ENCODE results near the gene STRA8.

STRA8 gene

DNA sequence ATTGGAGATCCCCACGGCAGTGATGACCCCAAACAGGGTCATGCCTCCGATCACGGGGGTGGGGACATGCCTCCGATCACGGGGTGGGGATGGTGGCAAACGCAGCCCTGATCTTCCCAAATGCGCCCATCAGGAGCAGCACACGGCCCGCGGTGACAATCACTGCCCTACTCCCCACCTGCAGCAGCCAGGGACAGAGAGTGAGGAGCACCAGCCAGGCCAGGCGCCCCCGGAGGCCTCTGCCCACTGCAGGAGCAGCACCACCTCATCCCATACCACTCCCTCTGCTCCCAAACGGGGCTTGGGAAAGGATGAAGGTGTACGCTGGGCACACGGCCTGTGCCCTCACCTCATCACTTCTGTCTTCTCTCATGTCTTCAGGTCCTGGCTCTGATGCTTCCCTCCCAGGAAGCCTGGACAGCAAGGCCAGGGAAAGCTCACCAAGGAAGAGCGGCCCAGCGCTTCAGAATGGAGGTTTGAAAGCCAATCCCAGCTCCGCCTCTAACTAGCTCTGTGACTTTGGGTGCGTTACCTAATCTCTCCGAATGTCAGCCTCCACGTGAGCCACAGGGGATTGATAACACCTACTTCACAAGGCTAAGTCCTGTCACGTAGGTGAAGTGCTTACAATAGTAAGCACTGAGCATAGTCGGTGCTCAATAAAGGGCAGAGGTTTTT, 37.1 kb downstream of the STRA8 start:
- DNase-seq = no peak

DNA sequence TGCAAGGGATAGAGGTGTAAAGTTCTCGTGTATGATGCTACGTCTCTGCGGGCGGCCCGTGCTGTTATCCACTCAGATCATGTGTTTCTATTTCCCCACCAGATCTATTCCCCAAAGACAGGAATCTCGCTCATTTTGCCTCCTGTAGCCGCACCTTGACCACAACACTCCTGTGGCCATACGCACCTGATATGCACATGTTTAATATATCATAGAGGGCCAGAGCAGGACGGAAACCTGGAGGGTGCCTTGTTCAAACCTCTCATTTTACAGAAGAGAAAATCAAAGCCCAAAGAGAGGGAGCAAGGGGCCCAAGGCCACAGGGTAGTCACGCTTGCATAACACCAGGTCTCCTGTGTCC, 37.6 kb downstream of the STRA8 start:
- DNase-seq = no peak

DNA sequence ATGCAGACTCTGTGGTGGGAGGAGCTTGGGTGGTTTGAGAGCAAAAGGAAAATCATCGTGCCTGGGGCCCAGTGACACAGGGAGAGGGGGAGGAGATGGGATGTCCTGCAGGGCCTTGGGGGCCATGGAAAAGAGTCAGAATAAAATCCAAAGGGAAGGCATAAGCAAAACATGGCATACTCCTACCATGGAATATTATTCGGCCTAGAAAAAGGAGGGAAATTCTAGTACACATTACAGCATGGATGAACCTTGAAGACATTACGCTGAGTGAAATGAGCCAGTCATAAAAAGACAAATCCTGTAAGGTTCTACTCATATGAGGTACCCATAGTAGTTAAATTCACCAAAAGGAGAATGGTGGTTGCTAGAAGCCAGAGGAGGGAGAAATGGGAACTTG, 38.7 kb downstream of the STRA8 start:
- no peak for DNase-seq

DNA sequence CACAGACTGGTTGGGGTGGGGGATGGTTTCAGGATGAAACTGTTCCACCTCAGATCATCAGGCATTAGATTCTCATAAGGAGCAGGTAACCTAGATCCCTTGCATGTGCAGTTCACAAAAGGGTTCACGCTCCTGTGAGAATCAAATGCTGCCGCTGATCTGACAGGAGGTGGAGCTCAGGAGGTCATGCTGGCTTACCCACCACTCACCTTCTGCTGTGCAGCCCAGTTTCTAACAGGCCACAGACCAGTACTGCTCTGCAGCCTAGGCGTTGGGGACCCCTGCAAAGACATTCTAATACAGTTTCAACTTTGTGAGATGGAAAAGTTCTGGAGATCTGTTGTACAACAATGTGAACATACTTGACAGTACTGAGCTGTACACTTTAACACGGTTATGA, 39.9 kb downstream of the STRA8 start:
- DNase-seq = no peak

DNA sequence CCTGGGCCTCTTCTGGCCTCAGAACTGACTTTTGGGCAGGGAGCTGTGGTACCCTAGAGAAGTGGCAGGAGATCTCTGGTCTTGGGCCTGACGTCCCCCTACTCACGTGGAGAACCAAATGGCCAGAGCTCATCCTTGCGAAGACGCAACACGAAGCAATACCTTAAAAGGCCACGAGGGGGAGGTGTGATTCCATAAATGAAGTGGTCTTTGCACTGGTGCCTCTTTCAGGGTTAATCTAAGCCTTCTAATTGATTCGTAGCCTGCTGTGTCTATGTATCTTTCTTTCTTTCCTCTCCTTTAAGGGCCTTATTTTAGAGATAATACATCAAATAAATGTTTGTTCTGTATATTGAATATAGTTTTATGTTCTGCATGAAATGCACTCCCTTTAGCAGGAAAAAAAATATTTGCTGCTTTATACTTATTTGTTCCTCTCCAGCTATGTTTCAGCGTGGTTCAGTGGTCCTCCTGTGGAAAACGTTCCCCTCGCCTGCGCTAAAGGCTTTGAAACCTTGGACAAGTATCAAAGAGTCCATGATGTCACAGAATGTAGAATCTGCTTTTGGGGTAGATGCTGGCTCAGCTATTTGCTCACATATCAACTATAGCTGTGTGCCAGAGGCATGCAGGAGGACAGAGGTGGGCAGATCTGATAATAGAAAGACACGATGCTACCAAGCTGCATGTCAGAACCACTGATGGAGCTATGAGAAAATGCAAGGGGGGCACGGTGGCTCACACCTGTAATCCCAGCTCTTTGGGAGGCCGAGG, 41.0 kb downstream of the STRA8 start:
- DNase-seq = peak; percentile 64

DNA sequence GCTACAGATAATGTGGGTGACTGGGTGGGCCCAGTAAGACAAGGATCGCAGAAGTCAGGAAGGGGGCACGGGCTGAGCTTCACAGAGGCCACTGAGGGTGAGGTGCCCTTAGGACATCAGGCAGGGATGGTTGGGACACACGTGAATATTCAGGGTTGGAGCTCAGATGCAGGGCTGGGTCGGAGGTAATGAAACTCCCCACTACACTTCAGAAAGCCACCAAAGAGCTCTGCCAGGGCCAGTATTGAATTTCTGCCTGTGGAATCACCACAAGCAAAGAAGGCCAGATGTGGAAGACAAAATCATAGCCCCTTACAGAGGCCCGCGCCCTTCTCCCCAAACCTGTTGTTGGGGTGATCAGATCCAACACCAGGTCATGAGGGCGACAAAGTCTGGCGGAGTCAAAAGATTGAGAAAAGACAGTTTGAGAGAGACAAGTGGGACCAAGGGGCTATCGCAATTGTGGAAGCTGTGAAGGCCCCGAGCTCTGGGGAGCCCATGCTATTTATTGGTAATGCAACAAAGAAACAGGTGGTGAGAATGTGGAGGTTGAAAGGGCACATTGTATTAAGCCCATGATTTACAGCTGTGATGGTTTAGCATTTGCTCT, 42.4 kb downstream of the STRA8 start:
- DNase-seq = no peak

DNA sequence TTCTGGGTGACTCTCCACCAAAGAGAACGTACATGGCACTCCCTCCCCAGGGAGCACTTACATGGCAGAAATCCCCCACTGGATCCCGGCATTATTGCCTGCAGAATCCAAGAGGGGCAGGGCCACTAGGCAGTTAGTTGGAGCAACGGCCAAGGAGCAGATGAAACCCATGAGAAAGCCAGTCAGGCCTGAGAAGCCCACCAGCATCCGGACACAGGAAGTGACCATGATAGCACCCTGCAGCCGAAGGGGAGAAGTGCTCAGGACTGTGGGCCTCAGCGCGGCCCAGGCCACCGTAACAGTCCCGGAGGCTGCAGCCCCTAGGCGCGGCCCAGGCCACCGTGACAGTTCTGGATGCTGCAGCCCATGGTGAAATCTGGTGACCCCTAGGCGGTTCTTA, 43.5 kb downstream of the STRA8 start:
- no peak for DNase-seq

DNA sequence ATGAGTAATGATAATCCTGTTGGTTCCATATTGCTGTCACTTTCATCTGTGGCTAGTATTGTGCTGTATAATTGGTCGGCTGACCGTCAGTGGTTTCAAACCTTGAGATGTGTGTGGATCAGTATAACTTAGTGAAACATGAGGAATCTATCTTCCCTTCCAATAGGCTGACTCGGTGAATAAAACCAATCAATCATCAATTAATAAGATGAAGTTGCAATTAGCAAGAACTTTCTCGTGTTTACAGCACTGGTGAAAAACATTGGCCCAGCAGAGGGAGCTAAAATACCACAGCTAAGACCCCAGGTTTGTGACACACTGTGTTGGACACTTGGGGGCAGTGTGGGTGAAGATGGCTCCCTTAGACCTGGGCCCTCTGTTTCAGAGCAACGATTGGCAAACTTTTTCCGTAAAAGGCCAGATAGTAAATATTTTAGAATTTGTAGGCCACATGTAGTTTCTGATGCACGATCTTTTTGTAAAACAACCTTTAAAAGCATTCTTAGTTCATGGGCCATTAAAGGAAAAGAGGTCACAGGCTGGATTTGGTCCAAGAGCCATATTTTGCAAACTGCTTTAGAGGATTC, 47.8 kb downstream of the STRA8 start:
- peak; percentile 84 for DNase-seq

DNA sequence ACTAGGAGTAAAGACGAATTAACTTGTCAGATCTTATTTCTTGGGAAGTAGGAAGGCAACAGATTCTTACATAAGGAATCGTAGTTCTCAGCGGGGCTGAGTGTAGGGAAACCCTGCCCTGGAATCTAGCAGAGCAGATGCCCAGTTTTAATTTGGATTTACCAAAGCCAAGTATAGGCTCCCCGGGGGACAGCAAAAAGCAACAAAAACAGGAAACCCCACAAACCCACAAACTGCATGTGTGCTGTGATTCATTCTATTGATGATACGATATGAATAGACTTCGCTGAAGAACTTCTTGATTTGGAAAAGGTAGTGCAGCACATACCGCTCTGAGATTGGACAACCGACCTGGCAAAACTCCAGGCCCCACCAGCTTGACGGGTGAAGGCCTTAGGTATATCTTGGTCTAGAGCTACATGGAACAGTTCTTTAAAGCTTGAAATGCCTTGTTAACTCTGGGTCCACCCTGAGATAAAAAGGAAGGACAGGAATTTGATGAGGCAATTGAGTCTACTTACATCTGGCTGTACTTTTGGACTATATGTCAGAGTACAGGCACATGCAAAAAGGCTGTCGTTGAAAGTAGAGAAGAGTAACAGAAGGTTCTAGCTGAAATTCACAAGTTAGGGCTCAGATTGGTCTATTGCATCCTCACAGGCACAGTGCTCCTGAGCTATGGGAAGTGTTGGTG, 49.1 kb downstream of the STRA8 start:
- peak; percentile 8 for DNase-seq

DNA sequence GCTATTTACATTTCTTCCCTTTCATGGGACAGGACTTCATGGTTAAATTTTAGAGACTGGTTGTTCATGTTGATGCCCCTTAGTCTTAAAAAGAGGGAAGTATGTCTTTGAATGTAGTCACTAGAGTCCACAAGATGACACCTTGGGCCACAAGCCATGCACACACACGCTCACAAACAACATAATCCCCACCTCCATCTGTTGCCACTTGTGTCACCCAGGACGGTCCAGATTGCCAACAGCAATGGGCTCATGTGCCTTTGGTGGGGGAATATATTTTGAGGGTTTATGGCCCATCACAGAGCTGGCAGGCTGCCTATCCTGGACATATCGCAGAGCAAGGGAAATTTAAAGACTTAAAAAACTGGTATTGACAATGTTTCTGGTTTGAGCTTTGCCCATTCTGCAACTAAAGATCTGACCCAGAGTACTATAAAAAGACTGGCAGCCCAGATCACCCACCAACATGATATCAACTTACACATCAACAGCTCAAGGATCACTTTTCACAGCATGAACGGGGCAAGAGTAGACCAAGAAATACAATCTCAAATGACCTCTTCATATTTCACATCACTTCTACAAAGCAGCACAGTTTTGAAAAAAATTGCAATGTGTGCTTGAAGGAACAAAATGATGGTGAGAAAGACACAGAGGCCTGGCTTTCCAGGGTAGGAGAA, 50.5 kb downstream of the STRA8 start:
- DNase-seq = no peak

DNA sequence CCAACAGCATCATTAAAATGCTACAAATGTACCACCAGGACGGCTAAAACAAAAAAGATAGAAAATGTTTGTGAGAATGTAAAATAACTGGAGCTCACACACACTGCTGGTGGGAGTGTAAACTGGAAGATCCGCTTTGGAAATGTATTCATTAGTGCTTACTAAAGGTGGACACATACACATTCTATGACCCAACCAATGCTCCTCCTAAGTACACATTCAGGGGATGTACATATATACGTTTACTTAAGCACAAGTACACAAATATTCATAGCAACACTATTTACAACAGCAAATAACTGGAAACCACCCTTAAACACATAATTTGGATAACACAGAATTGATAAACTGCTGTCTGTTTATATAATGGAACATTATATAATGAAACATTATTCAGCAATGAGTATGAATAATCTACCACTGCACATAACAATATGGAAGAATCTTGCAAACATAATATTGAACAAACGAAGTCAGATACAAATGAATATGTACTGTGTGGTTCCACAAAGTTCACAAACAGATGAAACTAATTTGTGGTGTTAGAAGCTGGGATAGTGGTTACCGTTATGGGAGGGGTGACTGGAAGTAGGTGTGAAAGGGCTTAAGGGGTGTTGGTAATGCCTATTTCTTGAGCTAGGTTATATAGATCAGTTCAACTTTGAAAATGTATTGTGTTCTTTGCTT, 52.1 kb downstream of the STRA8 start:
- no peak for DNase-seq

DNA sequence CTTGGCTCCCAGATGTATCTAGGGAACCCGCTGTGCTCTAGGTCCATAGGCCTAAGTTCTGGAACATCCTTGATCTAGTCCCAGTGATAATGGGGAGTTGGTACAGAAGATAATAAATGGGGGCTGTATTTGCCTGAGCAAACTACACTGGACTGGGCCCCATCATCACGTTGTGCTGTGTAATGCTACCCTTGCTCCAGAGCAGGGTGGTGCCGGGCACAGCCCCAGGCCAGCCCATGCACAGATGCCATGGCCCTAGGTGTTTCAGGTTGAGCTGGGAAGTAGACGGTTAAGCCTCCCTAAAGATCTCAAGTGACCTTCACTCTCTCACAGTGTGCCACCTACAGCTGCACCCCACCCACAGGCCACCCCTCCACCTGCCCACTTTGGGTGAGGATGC, 53.2 kb downstream of the STRA8 start:
- DNase-seq = no peak

DNA sequence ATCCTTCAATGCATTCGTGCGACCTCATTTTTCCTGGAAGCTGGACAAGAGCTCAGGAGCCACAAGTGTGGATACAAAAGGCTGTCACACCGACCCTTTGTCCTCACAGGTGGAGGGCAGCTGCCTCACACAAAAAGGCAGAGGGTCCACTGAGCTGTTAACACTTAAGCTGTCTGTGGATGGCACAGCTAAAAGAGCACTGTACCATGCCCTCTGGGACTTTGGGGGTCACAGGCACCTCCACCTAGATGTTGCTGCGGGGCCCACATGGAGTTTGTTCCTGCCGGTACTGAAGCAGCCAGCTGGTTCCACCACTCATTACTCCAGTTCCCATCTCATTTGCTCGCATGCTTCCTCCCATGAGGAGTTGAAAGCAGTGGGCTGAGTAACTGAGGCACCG, 57.0 kb downstream of the STRA8 start:
- no peak for DNase-seq

DNA sequence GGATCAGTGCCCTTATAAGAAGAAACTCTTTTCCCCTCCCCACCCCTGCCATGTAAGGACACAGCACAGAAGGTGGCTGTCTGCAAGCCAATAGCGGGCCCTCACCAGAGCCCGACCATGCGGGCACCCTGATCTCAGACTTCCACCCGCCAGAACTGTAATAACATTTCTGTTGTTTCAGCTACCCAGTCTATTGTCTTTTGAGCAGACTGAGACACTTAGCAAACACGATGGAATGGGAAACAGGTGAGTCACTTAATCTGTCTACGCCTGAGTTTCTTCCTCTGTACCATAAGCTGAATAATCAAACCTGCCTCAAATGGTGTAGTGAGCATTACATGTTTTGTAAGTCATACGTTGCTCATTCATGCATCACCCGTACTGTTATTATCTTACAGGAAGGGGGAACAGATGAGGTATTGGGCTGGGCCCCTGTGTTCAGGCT, 58.2 kb downstream of the STRA8 start:
- DNase-seq = peak; percentile 54

DNA sequence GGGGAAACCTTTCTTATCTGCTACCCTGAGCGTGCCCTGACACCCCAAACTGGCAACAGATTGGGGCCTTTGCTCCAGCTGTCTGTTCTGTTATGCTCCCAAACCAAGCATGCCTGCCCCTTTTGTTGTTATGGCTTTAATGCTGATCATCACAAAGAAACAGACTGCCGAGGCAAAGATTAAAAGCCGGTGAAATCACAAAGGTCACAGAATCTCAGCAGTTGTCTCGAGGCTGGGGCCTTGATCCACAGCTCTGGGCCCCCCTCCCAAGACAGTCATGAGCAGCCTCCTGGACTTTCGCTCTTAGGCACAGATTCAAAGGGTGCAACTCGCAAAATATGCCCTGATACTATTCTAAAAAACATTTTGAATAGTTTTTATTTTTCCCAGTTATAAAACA, 65.6 kb downstream of the STRA8 start:
- DNase-seq = no peak

DNA sequence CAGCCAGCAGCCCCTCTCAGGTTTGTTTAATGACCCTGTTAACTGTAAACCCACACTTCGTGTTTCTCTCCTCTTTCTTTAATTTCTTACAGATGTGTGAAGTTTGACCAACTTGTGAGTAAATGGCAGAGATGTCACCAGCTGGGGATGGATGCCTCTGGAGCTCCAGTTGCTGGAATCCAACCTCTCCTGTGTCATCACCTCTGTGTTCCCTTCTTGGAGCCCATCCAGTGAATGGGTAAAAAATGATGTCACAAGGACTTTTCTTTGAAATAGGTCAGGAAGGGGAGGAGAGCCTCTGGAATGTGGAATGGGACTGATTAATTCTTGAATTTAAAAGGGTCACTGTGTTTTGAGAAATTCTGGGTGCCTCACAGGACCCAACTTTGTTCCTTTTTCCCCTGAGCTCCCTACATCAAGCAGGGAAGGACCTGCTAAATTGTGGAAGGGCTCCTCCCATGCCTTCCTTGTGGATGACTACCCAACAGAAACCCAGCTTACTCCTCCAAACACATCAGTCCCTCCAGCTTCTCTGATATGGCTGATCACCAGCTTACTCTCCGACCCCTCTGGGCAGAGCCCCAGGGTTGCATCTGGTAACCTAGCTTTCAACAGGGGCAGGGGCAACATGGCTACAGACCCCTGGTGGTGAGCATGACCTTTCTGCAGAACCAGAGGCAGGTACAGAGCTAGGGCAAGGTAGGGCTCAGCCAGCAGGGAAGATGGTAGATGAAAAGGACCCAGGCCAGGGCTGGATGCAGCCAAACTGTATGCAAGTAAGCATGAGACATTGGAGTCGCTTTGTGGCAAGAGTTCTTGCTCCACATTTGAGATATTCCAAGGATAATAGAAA, 67.5 kb downstream of the STRA8 start:
- peak; percentile 56 for DNase-seq

All from fibroblast of skin of abdomen (primary cell).